A549 (cell line): ENCODE data around the gene PPP1R2.

Experiments
- CHD4 ChIP-seq: fragments of 200-600 bp; sonication (generic); IDR thresholded peaks from 2 replicates; pipeline ENCODE4 v1.6.1; 2016; ENCODE audit warnings: antibody characterized with exemption, mild to moderate bottlenecking, borderline replicate concordance
- CTCF ChIP-seq: fragments of >200 bp; sonication (Bioruptor Twin); formaldehyde crosslinking; IDR thresholded peaks from 3 replicates; pipeline ENCODE4 v1.5.1; 2016
- EP300 ChIP-seq, 2 experiments: fragments of >200 bp; sonication (Bioruptor Twin); formaldehyde crosslinking; IDR thresholded peaks; 2 replicates in 1 of 2; 3 replicates in 1 of 2; pipeline ENCODE4 v1.6.1; 2016 to 2017
- HMGXB4 ChIP-seq: fragments of 250-450 bp; sonication (Bioruptor Pico); IDR thresholded peaks from 2 replicates; pipeline ENCODE4 v1.5.0; 2021; ENCODE audit warnings: mild to moderate bottlenecking, moderate library complexity, borderline replicate concordance
- JUN ChIP-seq, 2 experiments: fragments of >200 bp; sonication (Bioruptor Twin); formaldehyde crosslinking; IDR thresholded peaks; 2 replicates in 1 of 2; 3 replicates in 1 of 2; pipeline ENCODE4 v1.6.1; 2016 to 2017
- KDM5A ChIP-seq: fragments of 200-600 bp; sonication (generic); IDR thresholded peaks from 2 replicates; pipeline ENCODE4 v1.6.1; 2016; ENCODE audit warnings: antibody characterized with exemption, mild to moderate bottlenecking
- PBX3 ChIP-seq: IDR thresholded peaks from 2 replicates; pipeline ENCODE4 v1.6.1; 2012
- POLR2A ChIP-seq: IDR thresholded peaks from 2 replicates; pipeline ENCODE4 v1.6.1; 2012; ENCODE audit warnings: mild to moderate bottlenecking, low read length
- REST ChIP-seq: fragments of 200-600 bp; sonication (generic); IDR thresholded peaks from 2 replicates; pipeline ENCODE4 v1.6.1; 2016; ENCODE audit warnings: antibody characterized with exemption, mild to moderate bottlenecking, moderate library complexity
- SMC3 ChIP-seq: fragments of >200 bp; sonication (Bioruptor Twin); formaldehyde crosslinking; IDR thresholded peaks from 3 replicates; pipeline ENCODE4 v1.6.1; 2018; ENCODE audit warnings: inconsistent platforms
- TP53 ChIP-seq: fragments of 250-450 bp; sonication (Bioruptor Pico); IDR thresholded peaks from 2 replicates; pipeline ENCODE4 v1.5.0; 2021; ENCODE audit warnings: mild to moderate bottlenecking, moderate library complexity
- USF2 ChIP-seq: fragments of 450-650 bp; IDR thresholded peaks from 2 replicates; pipeline ENCODE4 v1.6.1; 2014; ENCODE audit warnings: antibody characterized with exemption

GRCh38 chr3:195543500-195544229 lies 540 bp upstream of the PPP1R2 start:
- TF ChIP-seq JUN (IDR thresholded peaks at IDR 0.05) (no peak), KDM5A (no peak), CTCF (no peak), POLR2A (no peak), PBX3 (no peak), TP53 (CRISPR knock-in tag) (no peak), EP300 (IDR thresholded peaks at IDR 0.05) (no peak), HMGXB4 (CRISPR knock-in tag) (no peak), USF2 (no peak), SMC3 (no peak), CHD4 (no peak), REST (no peak; the same call in 1 of the 2 replicates)
